Upper lobe of left lung (tissue), 4 donors: ENCODE data around the gene ANKHD1.

Experiments used
- EP300 ChIP-seq, 4 donors: sonication (generic); formaldehyde crosslinking; IDR thresholded peaks; one replicate each; pipeline ENCODE4 v1.5.1; 2017; ENCODE audit warnings: antibody characterized with exemption in 4 of 4, control low read depth in 2 of 4
- POLR2A ChIP-seq, 4 donors: fragments of 450-650 bp; IDR thresholded peaks; one replicate each; pipeline ENCODE4 v1.5.1; 2016 to 2017; ENCODE audit warnings: antibody characterized with exemption in 4 of 4, mild to moderate bottlenecking in 2 of 4

DNA sequence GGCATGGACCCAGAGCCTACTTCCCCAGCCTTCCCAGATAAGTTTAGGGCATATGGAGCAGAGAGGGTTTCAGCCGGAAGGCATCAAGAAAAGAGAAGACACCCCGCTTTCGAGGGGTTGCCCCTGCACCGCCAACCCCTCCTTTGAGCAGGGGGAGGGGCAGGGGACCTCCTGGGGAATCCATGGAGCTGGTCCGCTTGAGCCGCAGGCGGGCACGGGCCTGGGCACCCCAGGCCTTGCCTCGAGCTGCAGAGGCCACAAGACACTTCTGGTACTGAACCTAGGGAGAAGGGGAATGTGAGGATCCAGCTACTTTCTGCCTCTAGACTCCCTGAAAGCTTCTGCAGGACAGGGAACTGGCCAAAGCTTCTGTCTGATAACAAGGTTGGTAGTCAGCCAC is 156.9 kb downstream of the ANKHD1 start:
- no peak for TF ChIP-seq POLR2A (IDR thresholded peaks at IDR 0.05)
- no peak for TF ChIP-seq EP300 (IDR thresholded peaks at IDR 0.05)
